ENCODE data around the gene GPS1.

Gene GPS1

DNA sequence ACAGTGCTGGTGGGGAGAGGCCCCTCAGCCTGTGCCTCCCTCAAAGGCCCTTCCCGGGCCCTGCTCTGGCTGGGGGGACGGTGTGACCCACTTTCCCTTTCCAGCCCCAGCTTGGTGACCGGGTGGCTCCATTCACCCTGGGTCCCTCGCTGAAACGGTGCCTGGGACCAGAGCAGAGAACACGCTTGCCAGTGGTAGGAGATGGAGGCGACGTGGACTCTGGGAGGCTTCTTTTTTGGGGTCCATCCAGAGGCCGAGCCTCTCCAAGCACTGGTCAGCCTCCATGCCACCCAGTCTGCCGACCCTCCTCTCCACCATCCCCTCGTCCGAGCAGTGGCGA lies 36.8 kb upstream of the GPS1 start:
- no peak for DNase-seq (ENCODE audit: low read depth)

DNA sequence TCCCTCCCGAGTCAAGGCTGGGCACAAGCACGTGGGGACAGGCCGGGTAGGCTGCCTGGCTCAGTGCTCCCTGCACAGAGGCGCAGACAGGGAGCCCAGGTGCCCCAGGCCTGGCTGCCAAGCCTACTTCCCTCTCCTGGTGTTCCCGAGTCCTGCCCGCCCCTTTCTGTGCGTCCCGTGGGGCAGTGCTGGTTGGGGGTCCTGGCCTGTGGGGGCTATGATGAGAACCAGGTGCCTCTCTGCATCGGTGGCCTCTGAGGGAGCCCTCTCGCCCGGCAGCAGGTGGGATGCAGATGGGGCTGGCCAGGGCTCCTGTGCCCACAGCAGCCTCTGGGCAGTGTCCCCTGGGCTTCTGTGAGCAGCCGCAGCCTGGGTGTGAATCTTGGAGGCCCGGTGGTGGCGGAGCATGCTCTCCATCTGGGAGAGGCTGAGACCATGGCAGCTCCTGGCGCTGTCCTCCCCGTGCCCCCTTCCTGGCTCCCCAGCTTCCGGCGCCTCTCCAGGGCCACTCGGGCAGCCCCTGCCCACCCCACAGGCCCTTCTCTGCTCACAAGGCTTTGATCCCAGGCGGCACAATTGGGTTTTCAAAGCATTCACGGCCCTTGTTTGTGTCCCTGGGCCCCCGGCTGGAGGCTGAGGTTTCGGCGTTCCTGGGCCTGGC lies 36.3 kb upstream of the GPS1 start:
- DNase-seq (ENCODE audit: low read depth) = no peak

DNA sequence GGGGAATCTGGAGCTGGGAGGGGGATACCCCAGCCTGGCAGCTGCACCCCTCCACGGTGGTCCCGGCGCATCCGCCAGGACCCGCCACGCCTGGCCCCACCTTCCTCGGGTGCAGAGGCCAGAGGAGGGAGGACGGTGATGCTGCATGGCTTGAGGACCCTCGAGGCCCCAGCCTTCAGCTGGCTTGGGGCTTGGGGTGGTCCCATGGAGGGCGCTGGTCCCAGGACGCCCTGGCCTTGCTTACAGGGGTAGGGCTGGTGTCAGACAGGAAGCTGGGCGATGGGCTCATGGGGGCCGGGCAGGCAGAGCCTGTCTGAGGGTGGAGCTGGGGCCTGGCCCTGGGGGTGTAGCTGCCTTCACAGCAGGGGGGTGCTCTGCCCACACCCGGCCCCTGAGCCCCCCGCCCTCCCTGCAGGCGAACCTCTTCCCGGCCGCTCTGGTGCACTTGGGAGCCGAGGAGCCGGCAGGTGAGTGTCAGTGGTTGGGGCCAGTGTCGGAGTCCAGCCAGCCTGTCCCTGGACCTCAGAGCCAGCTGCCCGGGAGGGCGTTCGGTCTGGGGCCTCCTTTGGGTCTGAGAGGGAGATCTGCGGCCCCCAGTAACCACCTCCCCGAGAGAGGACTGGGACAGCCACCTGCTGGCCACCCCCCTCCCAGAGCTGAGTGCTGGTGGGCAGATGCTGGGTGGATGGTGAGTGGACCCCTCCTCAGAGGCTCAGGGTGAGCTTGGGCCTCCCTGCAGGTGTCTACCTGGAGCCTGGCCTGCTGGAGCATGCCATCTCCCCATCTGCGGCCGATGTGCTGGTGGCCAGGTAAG lies 35.4 kb upstream of the GPS1 start:
- no peak for DNase-seq (ENCODE audit: low read depth)

DNA sequence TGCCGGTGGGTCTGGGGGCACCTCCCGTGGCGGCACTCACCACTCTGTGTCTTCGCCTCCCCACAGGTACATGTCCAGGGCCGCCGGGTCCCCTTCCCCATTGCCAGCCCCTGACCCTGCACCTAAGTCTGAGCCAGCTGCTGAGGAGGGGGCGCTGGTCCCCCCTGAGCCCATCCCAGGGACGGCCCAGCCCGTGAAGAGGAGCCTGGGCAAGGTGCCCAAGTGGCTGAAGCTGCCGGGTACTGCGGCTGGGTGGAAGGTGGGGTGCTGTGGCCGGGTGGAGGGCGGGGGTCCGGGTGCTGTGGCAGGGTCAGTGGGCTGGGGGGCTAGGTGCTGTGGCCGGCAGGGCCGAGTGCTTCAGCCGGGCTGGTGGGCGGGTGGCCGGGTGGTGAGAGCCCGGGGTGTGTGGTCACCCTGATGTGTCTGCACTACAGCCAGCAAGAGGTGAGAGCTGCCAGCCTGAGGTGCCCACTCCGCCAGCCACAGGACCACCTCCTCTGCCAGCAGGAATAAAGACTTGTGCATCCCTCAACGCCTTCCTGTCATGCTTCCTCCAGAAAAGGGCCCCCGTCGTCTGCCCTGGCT lies 34.7 kb upstream of the GPS1 start:
- DNase-seq (ENCODE audit: low read depth) = no peak

DNA sequence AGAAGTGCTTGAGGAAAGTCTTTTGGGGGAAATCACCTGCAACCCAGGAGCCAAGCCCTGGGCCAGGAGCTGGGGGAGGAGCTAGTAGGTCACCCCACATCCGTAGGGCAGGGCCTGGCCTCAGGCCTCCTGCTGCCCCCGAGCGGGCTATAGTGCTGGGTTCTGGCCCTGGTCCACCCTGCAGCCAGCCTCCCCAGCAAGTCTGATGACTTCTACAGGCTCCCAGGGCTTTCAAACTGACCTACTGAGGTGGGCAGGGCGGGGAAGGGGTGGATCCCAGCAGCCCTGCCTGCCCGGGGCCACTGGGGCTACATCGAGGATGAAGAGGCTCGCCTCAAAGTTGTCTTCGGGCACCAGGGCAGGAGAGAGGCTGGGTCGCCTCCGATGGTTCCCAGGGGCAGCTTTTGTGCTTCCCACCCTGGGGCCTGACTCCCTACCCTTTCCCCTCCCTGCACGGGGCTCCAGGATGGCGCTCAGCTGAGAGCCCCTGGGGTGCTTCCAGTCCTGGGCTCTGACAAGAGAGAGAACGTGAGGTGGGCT lies 34.0 kb upstream of the GPS1 start:
- DNase-seq (ENCODE audit: low read depth) = no peak

DNA sequence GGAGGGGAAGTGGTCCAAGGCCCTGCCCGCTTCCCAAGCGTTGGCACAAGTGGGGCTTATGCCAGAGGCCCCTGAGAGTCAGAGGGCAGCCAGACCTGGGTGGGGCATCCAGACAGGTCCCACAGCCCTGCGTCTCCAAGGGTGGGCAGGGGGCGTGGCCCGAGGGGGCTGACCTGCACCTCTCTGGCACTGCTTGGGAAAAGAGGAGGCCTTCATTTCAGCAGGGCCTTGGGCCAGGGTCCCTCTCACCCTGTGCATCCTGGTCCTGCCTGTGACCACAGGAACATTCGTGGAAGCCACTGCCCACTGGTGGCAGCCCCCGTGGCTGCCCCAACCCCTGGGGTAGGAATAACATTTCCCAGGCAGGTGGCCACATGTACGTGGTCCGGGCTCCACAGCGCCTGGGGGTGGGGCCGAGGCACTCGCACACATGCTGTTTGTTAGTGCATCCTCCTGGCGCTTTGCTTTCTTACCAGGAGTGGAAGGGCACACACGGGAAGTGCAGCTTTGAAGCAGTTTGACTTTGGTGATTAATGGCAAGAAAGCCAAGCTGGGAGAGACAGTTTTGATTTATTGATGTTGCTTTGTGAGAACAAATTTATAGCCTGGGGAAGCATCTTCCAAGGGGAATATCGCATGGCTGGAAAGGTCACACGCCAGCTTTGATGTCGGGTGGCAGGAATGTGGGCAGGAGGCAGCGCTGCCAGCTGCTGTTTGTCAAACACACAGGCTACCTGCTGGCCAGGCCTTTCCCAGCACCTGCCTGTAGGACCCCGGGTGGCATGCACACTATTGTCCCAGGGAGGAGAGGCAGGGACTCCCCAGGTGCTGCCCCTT lies 33.3 kb upstream of the GPS1 start:
- DNase-seq (ENCODE audit: low read depth) = no peak

DNA sequence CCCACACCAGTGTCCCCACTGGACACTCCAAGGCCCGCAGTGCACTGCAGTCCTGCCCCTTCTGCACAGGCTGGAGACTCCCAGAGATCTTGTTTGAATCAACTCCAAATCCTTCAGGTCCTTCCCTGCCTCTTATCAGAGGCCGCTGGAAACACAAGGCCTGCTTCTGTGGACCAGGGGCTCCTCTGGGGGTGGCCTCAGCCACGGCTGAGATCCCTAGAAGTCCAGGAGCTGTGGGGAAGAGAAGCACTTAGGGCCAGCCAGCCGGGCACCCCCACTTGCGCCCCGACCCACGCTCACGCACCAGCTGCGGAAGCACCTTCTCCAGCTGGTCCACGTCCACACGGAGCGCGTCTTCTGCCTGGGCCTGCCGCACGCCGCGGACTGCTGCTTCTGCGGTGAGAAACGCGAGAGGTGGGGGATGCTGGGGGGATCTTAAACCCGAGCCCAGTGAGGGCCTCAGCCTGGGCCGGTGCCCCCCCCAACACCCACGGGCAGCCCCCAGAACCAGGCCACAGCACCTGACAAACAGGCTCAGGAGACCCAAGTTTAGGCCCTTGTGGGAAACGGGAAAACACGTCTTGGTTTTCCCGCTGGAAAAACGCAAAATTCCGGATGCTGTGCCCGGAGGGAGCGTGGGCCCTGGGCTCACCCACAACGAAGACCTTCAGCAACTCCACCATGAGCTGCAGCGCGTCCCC lies 32.6 kb upstream of the GPS1 start:
- no peak for DNase-seq (ENCODE audit: low read depth)

DNA sequence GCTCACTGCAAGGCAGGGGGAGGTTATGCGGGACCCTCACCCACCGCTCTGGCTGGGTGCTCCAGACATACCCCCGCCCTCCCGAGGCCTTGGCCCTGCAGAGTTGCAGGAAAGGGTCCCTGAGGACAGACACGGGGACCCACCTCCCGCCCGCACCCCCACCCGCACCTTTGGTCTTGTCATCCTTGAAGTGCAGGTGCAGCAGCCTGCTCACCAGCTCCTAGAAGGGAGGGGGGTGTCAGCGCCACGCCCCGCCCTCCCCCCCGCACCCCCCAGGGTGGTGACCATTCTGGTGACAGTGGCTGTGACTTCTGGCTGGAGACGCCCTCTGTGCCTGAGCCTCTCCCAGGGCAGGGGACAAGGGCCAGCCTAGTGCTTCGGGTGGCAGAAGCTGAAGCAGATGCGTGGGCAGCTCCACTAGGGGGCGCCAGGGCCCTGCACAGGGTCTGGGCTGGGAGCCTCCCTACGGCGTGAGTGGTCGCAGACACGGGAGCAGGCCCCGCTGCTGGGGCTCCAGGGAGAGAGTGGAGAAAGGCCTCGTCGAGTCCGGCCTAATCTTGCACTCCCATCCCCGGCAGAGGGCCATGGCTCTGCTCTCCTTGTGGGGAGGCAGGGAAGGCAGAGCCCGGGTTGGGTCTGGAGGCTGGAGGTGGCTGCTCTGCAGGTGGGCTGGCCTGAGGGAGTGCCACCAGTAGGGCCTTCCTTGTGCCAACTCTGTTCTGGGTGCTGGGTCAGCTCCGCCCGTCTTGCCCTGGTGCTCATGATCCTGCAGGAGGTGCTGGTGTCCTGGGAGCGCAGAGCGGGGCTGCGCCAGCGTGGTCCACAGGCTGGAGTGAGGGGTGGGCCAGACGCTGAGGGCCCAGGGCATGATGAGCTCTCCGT lies 31.8 kb upstream of the GPS1 start:
- peak; percentile 23 for DNase-seq (ENCODE audit: low read depth)

DNA sequence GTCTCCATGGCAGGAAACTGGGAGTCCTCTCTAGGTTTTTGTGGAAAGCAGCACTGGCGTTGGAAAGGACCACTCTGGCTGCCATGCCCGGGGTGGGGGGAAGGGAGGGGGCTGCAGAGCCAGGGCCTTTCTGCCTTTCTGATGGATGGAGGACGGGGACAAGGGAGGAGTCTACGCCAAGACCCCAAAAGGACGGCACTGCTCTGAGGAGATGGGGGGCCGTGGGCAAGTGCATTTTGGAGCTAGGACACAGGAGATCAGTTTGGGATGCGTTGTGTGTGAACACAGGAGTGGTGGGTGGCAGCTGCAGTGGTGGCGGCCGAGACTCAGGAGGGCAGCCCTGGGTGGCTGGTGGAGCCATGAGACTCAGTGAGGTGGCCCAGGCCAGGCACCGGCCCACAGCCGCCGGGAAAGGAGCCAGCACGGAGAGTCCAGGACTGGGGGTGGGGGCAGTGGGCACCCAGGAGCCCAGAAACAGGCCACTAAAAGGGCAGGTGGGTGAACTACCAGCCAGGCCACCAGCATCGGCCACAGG lies 31.1 kb upstream of the GPS1 start:
- DNase-seq (ENCODE audit: low read depth) = no peak

DNA sequence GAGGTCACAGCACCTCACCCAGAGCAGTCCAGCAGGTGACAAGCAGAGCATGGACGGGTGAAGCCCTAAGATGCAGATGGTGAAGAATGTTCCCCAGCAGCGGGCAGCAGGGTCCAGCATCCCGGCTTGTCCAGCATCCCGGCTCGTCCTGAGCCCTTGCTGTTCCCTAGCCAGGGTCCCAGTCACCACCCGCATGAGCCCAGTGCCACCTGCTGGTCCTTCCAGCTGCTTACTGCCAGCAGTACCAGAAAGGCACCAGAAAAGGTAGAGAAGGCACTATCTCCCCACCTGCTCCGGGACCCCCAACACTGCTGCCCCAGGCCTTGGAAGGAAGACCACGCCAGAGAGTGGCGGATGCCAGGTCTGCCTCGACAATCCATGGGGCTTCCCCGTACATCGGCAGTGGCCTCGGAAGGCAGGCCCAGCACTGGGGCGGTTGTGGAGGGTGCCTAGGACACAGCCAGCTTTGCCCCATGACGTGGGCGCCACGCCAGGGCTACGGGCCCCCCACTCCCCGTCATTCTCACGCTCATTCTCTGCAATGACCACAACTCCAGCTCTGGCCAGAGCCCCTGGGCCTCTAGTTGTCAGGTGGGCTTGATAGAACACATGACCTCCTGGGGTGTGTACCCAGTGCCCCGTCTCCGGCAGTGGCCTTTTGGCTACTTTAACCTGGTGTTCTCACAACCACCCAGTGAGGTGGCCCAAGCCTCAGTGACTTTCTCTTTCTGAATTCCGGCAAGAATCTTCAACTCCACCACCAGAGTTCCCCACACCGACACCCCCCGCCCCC lies 30.4 kb upstream of the GPS1 start:
- no peak for DNase-seq (ENCODE audit: low read depth)

DNA sequence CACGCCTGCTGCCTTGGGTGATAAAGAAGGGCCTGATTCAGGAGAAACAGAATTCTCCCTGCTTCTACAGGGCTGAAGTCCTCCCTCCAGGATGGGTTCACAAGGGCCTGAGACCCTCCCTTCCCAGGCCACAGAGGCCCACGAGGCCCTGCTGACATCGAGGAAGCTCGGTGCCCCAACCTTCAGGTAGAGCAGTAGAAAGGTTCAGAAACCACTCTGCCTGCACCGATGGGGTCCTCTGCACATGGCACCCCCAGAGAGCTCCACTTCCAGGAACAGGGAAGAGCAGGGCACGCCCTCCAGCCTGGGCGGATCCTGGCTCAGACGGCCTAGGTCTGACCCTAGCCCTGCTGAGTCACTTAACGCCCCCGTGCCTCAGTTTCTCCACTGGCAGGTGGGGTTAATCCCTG lies 29.8 kb upstream of the GPS1 start:
- DNase-seq (ENCODE audit: low read depth) = no peak

DNA sequence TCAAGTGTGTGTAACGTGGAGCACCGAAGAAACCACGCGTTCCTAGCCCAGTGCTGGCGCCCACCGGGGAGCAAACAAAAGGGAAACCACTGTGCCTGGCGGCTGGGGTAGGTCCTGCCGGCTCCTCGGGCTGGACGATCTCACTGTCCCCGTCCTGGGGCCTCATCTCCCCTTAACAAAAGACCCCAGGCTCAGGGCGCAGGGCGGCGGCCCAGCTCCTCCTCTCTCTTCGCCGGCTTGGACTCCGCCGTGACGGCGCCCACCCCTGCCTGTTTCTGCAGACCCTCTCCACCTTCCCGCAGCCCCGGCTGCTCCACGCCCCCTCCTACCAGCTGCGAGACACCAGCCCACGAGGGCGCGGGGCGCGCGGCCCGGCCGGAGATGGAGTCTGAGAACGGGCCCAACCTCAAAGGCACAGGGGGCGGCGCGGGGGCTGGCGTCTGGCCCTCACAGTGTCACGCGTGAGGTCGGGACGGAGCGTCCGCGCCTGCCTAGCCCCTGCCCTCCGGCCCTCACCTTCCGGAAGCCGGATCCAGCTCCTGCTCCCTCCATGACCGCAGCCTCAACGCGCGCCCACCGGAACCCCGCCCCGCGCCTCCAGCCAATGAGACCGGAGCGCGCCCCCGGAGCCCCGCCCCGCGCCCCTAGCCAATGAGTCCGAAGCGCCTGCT lies 29.3 kb upstream of the GPS1 start, which contains the start of gene CENPX:
CENPX (minus strand) TSS at position 569 of the 671 bp plus-strand sequence; CDS start at position 552, 17 bp downstream.
- no peak for DNase-seq (ENCODE audit: low read depth)

DNA sequence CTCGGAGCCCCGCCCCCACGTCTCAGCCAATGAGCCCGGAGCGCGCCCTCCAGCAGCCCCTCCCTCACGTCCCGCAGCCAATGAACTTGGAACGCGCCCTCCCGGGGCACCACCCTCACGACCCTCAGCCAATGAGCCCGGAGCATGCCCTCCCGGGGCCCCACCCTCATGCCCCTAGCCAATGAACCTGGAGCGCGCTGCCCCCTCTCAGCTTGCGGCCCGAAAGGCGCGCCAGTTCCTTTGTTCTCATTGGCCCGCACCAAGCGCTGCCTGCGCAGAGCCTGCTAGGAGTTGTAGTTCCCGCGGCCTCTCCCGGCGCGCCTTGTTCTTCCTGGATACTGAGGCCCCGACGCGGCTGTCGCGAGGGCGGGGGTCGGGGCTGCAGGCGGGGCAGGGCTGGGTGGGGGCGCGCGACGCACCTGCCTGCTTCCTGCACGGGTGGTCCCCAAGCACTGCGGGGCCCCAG lies 28.7 kb upstream of the GPS1 start, which contains the start of gene LRRC45:
LRRC45 (plus strand) TSS at position 325 of the 466 bp plus-strand sequence. CDS start 339 bp downstream, outside the sequence.
- DNase-seq (ENCODE audit: low read depth) = peak; percentile 100

DNA sequence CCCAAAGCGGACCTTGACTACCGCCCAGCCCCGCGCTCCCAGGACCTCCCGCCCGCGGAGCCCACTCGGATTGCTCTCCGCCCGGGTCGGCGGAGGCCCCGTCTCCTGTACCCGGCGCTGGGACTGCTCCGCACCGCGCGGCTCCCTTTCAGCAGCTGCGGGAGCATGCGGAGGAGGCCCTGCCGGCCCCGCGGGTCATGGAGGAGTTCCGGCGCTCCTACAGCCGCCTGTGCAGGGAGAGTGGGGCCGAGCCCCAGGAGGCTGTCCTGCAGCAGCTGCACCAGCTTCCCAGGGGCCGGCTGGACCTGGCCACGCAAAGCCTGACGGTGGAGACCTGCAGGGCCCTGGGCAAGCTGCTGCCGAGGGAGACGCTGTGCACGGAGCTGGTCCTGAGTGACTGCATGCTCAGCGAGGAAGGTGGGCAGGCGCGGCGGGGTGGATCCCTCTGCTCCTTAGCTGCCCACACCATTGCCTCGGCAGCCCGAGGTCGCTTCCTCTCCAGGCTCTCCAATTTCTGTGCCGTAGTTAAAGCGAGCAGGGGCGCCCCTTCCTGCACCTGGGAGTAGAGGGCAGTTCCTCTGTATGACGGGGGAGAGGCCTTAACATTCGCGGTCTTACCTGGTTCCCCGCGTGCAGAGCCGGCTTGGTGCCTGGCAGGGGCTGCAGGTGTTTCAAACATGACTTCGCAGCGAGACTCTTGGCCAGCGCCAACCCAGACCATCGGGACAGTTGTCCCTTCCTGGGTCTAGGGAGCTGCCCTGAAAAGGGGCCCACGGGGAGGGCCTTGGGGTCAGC lies 28.1 kb upstream of the GPS1 start:
- DNase-seq (ENCODE audit: low read depth) = no peak

DNA sequence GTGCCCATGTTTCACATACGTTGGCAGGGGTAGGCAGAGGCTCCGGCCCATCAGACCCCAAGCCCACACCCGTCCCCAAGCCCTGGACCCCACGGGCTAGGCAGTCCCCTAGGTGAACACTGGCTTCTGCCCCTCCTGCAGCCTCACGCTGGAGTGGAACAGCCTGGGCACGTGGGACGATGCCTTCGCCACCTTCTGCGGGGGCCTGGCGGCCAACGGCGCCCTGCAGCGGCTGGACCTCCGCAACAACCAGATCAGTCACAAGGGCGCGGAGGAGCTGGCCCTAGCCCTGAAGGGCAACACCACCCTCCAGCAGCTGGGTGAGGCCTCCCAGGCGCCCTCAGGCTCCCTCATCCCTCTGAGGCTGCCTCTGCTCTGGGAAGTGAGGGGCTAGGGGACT lies 26.8 kb upstream of the GPS1 start:
- no peak for DNase-seq (ENCODE audit: low read depth)

DNA sequence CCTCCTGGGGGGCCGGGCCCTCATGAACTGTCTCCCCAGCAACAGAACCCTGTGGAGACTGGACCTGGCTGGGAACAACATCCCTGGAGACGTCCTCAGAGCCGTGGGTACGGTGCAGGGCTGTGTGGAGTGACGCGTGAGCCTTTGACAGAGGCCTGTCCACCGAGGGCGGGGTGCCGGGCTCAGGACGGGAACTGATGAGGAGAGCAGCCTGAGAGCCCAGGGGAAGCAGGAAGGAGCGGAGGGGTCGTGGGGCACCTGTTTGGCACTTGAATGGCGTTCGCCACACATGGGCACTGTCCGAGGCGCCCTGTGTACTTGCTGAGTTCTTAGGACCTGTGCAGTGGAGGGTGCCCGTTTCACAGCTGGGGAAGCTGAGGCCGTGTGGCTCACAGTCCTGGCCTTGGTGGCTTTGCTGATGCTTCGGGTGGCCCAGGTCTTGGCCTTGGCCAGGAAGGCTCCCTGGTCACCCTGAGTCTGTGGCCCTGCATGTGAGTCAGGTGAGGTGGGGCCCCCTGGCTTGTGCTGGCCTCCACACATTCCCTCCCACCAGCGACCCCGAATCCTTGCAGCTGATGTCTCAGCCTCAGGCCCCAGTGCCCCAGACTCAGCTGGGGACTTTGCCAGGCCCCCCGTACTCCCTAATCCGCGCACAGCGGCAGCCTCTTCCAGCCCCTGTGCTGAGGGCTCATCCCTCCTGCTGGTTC lies 26.1 kb upstream of the GPS1 start:
- no peak for DNase-seq (ENCODE audit: low read depth)

DNA sequence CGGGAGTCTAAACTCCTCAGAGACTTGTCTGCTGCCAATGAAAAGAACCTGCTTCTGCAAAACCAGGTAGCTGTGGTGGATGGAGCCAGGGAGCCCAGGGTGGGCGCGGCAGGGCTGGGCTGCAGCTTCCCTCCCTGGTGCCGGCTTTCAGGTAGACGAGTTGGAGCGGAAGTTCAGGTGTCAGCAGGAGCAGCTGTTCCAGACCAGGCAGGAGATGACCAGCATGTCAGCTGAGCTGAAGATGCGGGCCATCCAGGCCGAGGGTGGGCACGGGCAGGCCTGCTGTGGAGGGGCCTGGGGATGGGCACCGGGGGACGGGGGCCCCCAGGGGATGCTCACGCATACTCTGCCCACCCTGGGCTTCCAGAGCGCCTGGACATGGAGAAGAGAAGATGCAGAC lies 23.5 kb upstream of the GPS1 start:
- DNase-seq (ENCODE audit: low read depth) = no peak

Measured in T-helper 22 cell (primary cell).